GM21529 (cell line): Measurements from ENCODE around the gene GGA3.
"Not testable (repeated sequence)": the region's sequence is repeated elsewhere in the genome, so short reads cannot be mapped to it uniquely, and the experiment has no call there.

Source experiments
- ATAC-seq: cut with Tn5 transposase; IDR thresholded peaks from one replicate; pipeline ENCODE4 v1.9.1; 2021; ENCODE audit not compliant: unreplicated experiment

GGA3 gene

DNA sequence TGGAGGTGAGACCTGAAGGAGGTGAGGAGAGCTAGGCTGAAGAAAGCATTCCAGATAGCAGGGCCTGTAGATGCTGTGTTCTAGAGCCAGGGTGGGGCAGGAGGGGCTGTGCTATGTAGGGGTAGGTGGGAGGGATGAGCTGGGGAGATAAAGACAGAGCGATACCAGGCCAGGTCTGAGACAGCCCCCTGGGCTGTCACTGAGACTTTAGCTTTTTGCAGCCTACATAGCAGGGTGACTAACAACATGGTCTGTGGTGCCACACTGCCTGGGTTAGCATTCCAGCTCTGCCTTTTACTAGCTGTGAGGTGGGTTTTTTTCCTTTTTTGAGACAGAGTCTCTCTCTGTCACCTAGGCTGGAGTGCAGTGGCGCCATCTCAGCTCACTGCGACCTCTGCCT is 41.6 kb downstream of the GGA3 start:
- ATAC-seq: no peak

GRCh38 chr17:75218131-75218530 is 43.3 kb downstream of the GGA3 start:
- ATAC-seq: no peak

- no peak for ATAC-seq
These were observed 52.3 kb downstream of the GGA3 start for GRCh38 chr17:75209061-75209460.

- no peak for ATAC-seq
These were observed 53.2 kb downstream of the GGA3 start for GRCh38 chr17:75208161-75208560.

- no peak for ATAC-seq
These were observed 53.6 kb downstream of the GGA3 start for GRCh38 chr17:75207760-75208159.

DNA sequence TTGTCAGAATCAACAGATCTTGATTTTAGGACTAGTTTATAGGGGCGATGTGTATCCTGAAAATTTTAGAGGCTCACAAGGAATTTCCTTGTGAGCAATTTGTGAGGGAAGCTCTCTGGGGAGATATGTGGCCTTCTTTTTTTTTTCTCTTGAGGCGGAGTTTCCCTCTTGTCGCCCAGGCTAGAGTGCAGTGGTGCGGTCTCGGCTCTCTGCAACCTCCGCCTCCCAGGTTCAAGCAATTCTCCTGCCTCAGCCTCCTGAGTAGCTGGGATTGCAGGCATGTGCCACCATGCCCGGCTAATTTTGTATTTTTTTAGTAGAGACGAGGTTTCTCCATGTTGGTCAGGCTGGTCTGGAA is 54.4 kb downstream of the GGA3 start:
- ATAC-seq: not testable (repeated sequence)

DNA sequence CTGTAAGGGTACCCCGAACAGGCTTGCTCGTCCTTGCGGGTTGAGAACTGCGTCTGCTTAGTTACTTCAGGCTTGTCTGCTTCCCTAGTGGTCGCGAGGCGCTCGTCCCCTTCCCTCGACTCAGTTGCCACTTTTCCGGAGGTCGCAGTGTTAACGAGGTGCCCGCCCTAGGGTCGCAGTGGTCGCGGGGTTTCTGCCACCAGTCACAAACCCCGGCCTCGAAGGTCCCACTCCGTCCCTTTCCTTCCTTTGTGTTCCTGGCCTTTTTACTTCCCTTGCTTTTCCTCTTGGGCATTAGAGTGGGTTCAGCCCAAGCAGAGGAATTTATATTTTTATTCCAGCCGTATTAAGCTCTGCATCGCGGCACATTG is 55.6 kb downstream of the GGA3 start:
- ATAC-seq: no peak

DNA sequence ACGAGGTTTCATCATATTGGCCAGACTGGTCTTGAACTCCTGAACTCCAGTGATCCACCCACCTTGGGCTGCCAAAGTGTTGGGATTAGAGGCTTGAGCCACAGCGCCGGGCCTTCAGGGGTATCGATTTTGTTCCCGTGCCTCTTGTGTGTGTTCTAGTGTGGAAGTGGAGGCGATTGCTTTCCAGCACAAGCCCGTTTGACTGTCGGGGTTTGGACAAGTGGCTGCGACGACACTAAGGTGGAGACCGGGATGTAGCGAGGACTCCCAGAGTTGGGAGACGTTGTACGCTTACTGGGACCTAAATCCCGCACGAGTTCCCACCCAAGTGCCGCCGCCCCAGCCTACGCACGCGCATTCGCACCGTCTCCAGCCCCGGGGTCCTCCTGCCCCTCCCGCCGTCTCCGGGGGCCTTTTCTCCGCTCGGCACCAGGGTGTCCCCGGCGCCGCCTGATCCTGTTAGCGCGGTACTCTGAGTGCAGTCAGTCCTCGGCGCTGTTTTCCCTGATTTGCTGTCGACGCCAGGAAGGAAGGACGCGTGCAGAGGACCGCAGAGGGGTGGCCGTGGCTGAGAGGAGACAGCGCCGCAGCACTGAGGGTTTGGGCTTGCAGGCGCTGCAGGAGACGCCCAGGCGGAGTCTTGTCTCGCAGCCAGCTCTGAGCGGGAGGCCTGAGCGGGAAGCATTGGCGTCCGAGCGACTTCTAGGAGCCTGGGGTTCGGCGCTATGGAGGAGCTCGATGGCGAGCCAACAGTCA is 56.2 kb downstream of the GGA3 start, which contains the start of gene NUP85:
NUP85 (plus strand) TSS at position 643 of the 756 bp plus-strand sequence; CDS start at position 726, 83 bp downstream.
- ATAC-seq: peak; percentile 62

DNA sequence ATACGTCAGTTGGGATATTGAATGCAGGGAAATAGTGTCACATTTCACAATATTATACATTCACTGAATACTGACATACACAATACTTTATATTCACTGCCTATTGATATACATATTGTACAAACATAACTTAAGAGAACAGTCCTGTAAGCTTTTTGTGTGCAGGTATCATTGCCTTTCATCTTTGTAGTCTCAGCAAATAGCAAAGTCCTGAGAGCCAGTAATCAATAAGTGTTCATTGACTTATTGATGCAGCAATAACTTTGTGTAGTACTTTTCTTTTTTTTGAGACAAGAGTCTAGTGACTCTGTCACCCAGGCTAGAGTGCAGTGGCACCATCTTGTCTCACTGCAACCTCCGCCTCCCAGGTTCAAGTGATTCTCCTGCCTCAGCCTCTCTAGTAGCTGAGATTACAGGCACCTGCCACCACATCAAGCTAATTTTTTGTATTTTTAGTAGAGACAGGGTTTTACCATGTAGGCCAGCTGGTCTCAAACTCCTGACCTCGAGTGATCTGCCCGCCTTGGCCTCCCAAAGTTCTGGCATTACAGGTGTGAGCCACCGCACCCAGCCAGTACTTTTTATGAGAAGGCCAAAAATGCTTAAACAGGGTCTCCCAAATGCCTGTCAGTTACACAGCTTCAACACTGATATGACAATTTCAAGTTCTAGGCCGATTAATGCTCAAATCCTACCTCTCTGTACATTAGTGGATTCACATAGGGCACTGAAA is 61.4 kb downstream of the GGA3 start:
- no peak for ATAC-seq

- ATAC-seq: no peak
These were observed 66.5 kb downstream of the GGA3 start for GRCh38 chr17:75194879-75195278.

DNA sequence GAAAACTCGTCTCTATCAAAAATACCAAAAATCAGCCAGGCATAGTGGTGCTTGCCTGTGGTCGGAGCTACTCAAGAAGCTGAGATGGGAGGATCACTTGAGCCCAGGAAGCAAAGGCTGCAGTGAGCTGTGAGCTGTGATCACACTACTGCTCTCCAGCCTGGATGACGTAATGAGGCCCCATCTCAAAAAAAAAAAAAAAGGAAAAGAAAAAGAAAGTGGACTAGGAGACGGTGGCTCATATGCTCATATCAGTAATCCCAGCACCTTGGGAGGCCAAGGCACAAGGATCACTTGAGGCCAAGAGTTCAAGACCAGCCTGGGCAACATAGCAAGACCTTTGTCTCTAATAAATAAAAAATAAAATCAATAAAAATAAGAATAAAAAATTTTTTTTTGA is 69.8 kb downstream of the GGA3 start:
- ATAC-seq: no peak

- no peak for ATAC-seq
These were observed 72.8 kb downstream of the GGA3 start for GRCh38 chr17:75188614-75189013.
